ENCODE data around the gene DGKI.

The DGKI gene

DNA sequence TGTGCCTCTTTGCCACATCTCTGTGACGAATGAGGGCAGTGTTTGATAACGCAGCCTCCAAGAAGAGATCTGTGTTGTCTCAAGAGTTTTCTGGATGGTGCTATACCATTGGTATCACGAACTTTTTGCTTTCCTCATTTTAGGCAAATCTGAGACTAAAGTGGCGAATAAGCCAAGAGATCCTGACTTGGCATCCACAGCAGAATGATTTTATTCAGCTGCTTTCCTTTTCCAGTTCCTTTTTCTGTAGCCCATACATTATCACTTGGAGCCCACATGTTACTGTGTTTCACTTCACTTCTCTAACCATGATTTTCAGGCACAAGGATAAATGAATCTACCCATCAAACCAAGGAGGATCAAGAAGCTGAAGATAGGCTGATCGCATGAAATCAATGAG, 325.3 kb downstream of the DGKI start:
- DNase-seq, result no peak

DNA sequence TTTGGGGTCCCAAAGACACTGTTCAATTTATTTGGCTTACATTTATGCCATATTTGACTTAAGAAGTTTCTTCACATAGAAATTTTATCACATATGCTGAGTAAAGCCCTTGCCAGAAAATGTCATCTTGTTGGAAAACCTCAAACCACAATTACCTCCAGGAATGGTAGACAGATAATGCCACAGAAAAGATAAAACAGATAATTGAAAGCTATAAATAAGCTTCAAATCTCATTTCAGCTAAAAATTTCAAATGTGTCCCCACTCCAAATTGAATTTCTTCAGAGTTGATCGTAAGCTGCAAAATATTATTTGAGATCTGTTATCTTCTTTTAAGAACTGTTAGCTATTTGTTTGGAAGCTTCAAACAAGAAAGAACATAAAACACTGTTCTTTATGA, 326.8 kb downstream of the DGKI start:
- DNase-seq, result no peak

DNA sequence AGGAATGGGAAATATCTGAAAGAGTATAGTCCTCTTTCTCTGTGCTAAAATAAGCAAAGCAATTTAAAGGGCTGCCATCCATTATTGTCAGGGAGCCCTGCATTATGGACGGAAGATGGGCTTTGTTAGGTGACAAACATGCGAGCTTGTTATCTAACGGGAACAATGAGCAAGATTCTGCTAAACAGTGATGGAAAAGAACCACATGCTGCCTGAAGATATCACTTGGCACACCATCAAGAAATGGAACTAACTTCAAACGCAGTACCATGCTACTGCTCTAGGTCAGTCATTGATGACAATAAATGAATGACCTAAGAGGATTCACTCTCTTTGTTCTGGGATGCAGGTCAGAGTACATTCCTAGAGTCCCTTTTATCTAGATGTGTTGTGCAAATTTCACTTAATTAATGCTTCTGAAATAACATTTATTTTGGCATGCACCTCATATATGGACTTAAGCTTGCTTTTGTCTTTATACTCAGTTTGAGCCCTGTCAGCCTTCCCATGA, 327.5 kb downstream of the DGKI start:
- no peak for DNase-seq

DNA sequence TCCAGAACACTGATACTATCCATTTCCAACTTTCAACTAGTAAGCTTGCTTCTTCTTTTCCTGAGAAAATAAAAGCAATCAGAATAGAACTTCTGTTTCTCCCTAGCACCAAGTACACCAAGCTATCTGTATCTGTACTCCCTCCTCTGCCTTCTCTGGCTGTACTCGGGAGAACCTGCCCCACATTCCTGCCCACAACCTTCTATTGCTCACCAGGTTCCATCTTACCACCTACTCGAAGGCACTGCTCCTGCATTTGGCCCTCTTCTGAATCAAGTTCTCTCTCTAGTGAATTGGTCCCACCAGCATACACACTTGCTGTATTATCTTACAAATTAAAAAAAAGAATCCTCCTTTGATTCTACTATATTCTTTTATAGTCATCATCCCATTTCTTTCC, 333.7 kb downstream of the DGKI start:
- DNase-seq, result no peak

DNA sequence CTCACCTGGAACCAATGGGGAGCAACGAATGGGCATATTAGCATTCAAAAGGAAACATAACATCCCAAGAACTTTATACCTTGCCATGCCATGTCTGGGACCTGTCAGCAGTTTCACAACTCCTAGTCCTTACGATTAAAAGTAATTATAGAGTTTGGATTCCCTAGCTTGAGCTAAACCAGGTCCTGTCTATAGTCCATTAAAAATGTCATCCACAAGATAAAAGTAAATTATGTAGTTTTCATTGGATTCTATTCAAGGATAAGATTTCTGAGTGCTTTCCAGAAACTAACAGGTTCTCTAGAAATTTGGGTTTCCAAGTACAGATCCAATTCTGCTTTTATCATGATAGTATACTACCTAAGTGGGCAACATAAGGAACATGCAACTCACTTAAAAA, 339.7 kb downstream of the DGKI start:
- no peak for DNase-seq

DNA sequence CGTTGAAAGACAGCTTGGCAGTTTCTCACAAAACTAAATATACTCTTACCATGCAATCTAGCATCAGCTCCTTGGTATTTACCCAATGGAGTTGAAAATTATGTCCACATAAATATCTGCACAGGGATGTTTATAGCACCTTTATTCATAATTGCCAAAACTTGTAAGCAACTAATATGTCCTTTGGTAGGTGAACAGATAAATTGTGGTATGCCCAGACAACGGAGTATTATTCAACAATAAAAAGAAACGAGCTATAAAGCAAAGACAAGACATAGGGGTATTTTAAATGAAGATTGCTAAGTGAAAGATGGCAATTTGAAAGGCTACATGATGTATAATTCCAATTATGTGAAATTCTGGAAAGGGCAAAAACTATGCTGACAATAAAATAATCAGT, 340.7 kb downstream of the DGKI start:
- DNase-seq, result no peak

DNA sequence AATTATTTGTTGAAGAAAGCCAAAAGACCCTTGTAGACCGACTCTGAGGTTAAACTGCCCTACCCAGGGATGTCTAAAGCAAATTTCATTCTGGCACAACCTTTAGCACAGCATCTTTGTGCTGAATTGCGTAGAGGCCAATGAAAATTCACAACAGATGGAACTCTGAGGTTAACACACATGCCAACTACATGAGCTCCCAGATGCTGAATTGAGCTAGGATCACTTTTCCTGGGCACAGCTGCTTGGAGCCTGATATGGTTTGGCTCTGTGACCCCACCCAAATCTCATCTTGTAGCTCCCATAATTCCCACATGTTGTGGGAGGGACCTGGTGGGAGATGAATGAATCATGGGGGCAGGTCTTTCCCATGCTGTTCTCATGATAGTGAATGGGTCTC, 345.2 kb downstream of the DGKI start:
- DNase-seq, result no peak

DNA sequence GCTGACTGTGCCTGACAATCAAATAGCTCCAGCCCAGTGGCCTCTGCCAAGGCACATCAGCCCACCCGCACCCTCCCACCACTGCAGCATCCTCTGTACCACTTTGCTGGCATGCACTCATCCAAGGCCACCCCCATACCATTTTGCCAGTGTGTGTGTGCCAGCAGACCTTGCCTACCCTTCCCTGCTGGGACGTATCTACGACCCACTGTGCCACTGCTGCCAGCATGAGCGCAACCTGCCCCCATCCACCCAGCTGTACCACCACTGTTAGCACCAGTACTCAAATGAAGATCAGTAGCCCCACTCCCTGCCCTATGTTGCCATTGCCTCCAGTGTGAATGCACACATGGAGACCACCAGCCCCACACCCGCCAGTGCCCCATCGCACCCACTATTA, 353.9 kb downstream of the DGKI start:
- no peak for DNase-seq

DNA sequence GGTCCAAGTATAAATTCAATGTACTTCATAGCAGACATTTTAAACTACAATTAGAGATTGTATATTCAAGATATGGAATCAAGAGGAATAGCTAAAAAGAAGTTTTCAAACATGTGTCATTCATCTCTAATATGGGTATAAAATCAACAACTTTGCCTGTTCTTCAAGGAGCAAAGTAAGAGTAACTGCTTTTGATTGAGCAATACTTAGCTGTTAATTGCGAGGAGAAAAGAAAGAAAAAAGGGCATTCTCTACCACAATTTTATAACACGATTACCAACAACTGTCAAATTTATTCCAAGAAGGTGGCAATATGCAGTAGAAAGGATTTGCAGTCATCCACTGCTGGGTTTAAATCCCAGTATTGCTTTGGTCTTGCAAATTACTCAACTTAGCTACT, 356.9 kb downstream of the DGKI start:
- DNase-seq, result no peak

DNA sequence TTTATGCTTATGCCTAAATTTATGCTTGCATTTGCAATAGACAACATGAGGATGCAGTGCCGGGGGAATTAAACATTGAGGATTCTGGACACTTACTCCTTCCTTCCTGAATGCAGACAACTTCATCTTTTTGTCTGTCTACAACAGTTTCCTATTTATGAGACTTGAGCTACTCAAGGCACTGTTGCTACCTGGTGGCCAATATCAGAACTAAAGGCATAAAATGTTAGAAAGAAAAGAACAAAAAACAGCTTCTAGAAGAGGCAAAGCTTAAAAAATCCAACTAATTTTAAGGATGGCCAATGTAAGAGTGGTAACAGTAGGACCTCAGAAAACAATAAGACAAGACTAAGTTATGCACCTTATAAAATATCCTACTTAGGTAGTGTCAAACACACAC, 358.7 kb downstream of the DGKI start:
- no peak for DNase-seq

DNA sequence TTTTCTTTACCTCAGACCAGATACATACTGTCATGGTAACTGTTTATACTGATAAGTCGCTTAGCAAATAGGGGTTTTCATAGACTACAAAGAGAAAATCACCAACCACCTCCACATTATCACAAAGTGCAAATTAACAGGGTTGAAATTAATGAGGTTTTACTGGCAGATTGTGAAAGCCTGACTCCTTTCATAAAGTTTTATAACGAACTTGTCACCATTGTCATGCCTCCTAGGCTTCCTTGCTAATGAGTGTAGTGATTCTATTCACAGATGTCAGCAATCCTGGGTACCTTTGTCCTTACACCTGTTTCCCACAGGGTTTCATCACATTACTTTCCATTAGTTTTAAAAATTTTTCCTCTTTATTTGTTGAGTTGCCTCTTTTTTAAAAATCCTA, 361.0 kb downstream of the DGKI start:
- no peak for DNase-seq

DNA sequence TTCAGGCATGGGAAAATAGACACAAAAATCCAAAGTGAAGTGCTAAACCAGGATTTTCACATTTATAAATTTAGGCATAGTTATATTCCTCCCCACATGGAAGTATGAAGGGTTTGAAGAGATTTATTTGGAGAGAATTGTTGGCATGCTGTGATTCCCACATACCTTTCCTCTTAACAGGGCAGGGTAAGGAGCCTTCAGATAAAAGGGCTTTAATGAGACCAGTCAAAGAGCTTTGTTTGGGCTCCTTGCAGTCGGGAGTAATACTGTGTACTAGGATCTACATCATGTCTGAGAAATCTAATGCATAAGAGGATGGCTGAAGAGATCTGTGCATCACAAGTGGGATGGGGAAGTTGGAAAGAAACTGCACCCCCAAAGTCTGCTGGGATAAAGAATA, 362.4 kb downstream of the DGKI start:
- no peak for DNase-seq

DNA sequence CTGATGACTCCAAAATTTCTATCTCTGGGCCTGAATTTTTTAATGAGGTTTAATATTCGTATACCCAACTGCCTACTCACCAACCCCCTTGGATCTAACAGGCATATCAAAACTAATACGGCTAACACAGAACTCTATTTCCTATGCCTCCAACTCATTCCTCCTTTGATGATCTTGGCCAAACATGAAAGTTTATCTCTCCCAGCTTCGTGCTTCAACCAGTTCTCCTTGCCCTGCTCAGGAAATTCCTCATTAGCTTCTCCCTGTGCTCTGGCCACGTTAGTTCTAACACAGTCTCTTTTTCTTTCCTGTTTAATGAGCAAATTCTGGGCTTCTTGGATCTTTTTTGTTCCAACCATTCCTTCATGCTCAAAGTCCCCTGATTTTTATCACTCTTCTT, 364.3 kb downstream of the DGKI start:
- no peak for DNase-seq

DNA sequence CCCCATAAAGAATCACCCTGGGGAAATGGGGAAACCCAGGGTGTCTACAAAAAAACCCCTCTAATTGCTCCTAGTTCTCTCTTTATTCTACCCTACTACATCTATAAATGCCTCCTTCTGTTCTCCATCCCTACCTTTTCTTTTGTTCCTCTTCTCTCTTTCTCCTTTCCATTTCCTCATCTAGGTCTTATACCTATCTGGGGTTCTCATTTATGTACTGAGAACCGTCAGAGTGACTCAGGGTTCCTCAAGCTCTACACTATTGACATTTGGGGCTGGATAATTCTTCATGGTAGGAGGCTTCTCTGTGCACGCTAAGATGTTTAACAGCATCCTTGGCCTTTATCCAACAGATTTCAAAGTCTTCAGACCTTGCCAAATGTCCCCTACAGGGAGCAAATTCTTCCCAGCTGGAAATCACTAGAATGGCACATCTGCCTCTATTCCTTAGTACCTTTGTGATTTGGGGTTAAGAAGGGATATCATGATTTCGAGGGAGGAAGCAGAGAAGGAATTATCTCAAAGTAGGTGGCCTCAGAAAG, 365.9 kb downstream of the DGKI start:
- DNase-seq, result no peak

DNA sequence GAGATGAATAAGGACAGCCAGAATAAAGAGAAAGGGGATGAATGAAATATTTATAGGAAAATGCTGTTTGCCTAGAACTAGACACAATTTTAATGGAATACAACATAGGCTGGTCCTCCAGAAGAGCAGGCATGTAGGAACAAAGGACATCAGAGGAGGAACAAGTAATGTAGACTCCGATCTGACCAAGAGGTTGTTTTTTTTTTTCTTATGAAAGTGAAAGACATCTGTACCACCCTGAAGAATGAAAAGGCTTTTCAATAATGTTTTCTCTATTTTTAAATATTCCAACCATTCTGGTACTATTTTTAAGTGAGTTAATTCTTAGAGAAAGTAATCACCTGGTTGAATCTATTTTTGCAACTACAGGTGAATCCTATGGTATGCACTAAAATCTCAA, 366.4 kb downstream of the DGKI start:
- no peak for DNase-seq

DNA sequence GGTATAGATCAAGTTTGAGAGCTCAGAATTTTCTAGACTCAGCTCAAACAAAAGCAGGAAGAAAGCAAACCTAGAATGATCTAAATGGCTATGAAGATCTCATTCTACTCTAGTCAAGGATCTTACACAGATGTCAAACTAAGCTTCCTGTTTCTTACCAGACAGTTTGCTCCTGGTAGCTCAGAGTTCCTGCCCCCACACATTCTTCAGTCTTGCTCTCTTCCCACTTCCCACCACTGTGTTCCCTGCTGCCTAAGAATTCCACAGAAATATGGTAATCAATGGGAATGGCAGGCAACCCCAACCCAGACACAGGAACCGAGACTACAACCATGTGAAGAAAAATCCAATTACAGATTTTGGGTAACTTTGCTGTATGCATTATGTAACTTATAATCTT, 369.8 kb downstream of the DGKI start:
- no peak for DNase-seq

DNA sequence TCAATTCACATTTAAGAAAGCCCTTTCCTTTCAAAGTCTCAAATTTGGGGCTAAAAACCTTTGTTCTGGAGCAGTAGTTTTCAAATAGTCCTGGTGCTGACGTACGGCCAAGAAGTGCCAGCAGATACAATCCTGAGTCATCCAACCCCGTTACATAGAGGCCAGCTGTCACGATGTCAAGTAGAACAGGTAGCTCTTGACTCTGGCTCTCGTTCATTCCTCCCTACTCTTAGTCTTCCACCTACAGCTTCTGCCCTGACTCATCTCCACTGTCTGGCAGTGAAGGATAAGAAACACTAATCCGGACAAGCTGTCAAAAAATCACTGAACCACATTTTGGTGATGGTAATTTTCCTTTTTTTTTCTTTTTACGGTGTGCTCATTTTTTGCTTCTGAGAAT, 370.8 kb downstream of the DGKI start:
- no peak for DNase-seq

DNA sequence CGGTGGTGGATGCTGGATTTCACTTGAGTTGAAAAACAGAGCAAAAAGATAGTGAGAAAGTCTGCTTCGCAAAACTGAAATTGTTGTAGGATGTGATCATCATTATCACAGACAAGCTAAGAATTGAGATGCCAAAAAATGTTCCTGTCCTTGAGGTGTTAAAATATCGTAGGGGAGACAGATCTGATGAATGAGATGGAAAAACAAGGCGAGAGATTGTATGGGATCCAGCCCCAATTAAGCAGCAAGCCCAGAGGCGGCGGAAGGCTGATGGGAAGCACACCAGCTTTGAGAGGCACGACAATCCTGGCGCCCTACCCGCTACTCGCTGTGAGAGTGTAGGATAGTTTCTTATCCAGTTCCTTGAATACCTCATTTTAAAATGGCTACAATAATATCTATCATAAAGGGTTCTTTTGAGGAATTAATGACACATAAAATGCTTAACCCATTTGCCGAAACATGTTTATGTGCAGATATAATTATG, 372.2 kb downstream of the DGKI start:
- DNase-seq, result no peak

DNA sequence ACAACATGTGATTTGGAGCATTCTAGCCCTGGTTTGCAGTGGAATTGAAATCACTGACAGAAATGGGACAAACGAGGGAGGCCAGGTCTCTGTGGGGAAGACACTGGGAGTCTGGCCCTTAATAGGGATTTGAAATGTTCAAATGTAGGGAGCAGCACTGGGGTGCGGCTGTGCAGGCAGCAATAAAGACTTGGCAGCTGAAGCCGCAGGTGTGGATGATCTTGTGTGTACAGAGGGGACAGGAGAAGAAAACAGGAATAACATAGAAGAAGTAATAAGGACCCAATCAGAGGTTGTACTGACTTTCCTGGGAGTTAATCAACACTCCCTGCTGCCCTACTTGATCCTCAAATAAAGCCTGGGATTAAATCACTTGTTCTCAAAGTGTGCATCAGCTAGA, 375.6 kb downstream of the DGKI start:
- no peak for DNase-seq

DNA sequence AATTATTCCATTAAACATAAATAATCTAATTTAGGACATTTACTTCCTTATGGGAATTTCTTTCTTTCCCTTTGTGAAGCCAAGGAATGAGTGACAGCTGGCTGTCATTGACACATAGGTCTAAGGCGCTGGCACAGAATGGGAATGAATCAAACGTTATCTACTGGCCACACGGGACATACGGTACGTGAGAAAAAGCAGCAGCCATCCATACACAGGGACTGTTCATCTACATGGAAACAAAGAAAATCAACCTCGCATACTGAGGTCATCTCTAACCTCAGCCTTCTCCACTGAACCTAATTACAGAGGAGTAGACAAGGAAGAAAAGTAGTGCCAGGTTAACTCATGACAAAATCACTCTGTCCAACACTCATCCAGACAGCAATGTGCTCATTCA, 376.9 kb downstream of the DGKI start:
- DNase-seq, result no peak

DNA sequence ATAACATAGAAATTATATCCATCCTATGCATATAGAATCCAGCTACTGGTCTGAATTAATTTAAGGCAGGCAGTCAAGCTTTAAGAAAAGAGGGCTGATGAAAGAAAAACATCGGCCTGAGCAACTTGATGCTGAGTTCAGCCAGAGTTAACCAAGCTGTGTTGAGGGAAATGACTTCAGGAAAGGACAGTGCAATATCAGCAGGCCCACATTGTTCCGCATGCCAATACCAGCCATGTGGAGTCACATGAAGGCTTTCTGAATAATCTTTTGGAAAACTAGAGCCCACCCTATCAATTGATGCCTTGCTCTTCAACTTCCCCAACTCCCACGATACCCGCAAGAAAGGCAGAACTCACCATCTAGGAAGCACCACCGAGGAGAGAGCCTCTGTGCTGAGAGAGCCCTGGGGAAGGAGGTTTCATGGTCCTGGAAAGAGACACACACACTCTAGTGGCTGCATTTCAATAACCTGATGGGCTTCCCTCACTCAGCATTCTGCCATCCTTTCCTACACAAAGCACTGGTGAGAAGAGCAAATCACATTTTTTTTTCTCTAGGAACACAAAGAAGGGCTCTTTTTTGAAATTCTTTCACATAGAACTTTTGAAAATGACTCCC, 377.5 kb downstream of the DGKI start:
- DNase-seq, result no peak

DNA sequence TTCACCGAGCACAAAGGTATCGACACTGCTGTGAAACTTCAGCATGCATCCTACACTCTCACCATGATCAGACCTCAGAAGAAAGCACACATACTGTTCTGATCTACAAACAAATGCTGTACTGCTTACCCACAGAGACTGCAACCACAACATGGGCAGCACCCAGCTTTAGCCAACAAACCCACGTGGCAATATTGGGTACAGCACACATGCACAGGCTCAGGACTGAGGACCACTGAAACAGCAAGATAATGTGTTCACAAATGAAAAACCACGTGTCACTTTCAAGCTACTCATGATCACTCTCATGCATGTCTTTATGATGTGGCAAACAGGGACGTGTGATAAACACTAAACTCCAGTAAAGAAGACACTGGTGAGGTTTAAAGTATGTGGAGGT, 383.9 kb downstream of the DGKI start:
- no peak for DNase-seq

DNA sequence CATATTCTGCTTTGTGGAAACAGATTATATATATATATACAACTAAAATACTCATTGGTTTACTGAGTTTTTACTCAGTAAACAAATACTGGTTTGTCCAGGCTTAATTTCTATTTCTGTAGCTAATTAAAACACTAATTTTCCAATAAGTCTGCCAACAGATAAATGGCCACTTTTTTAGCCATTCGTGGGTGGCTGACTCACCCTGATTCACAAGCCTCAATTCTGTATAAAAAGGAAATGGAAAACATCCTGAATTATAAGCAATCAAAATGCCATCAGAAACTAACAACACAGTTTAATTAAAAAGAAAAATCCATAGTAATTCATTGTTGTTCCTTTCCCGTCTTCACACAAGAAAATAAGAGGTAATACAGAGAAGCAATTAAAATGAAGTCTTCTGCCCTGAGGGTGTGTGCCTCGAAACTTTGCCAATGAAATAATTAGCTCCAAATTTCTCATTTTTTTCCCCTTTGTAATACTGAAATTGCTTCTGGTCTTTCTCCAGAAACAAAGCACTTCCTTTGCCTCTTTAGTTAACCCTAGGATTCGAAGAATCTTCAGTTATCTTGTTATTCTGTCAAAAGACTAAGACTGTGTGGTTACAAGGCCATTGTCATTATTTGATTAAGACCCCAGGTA, 384.6 kb downstream of the DGKI start:
- no peak for DNase-seq

DNA sequence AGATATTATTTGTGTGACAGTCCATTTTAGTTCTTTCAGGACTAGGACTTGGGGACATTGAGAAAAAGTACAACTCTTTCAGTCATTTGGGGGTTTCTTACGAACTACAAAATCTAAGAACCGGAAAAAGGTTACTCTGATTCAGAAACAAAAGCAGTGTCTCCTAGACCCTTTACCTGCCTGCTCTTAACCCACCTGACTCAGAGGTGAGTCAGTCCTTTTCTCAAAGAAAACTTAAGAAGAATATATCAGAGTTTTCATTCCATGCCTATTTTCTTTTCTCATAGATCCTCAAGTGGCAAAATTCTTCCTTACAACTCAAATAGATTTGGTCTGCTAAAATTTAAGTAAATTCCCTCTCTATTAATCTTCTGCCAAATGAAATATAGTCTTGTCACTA, 388.4 kb downstream of the DGKI start:
- DNase-seq, result no peak

DNA sequence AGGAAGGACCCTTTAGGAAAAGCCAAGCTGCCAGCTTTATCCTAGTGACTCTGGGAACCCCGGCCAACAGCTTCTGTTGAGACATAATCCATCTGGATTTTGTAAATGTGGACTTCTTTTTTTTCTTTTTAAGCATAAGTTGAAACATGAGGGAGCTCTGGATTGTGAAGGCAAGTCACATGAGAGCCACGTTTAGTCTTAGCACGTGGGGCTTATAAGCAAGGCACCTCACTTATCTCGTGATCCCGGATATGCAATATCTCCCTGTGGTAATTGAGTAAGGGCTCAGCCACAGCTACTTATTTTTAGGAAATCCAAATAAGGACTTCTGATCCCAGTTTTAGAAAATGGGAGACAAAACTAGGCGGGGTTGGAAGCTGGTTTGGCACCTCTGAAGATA, 392.0 kb downstream of the DGKI start:
- DNase-seq, result no peak

Data from stimulated activated CD8-positive, alpha-beta memory T cell treated with anti-CD3 and anti-CD28 coated beads, Interleukin-4, amount 100 ng/mL, for 48 hours (primary cell).